Left lung (tissue), 10 donors: ENCODE results near the gene MTUS2. TPM values are rescaled to one million over a fixed set of nuclear protein-coding genes. Genes with fewer than 3 reads are reported as not detected.

Experiments
- ATAC-seq: fragments of 200-7000 bp; cut with Tn5 transposase; one replicate; pipeline ENCODE4 v1.9.1; 2020; ENCODE audit warnings: moderate library complexity
- DNase-seq, 4 donors: peaks; one replicate each; pipeline ENCODE4 v3.0.0-alpha.2; 2013 to 2020
- H3K27ac ChIP-seq, 2 donors: fragments of 200-600 bp; sonication (generic) in 1 of 2; one replicate each; pipeline versions ENCODE4 v1.5.0 to v1.8.0; 2020 to 2021
- H3K27me3 ChIP-seq, 2 donors: fragments of 200-600 bp; sonication (generic) in 1 of 2; one replicate each; pipeline versions ENCODE4 v1.5.0 to v1.8.0; 2020 to 2021
- H3K36me3 ChIP-seq, 2 donors: fragments of 200-600 bp; sonication (generic) in 1 of 2; one replicate each; pipeline versions ENCODE4 v1.5.0 to v1.8.0; 2020 to 2021
- H3K4me1 ChIP-seq, 2 donors: fragments of 200-600 bp; one replicate each; pipeline ENCODE4 v1.8.0; 2021
- H3K4me3 ChIP-seq, 2 donors: fragments of 200-600 bp; sonication (generic) in 1 of 2; one replicate each; pipeline versions ENCODE4 v1.5.0 to v1.8.0; 2020 to 2021; ENCODE audit warnings: mild to moderate bottlenecking in 1 of 2
- H3K9me3 ChIP-seq, 2 donors: fragments of 200-600 bp; sonication (generic) in 1 of 2; one replicate each; pipeline versions ENCODE4 v1.5.0 to v1.8.0; 2020 to 2021
- intact Hi-C, 2 donors: fragments of 100-400 bp; cut with DNase I; formaldehyde crosslinking; loops; one replicate each; pipeline versions ENCODE4 v1.11.2 to v1.14.2; 2022
- polyA plus RNA-seq, 6 donors: library from polyadenylated mRNA; unstranded; fragments of 120-200 nt; gene quantifications; one replicate each; pipeline ENCODE4 v1.2.1, GENCODE V29; 2013; ENCODE audit not compliant: insufficient read length in 6 of 6
- total RNA-seq, 2 donors: library from RNA; stranded (reverse); fragmentation: NEBNext Ultra II Directional; extraction: Animal tissue kit (Norgen Biotek cat#: 25700); gene quantifications; one replicate each; pipeline ENCODE4 v1.2.1, GENCODE V29; 2021
- TF ChIP-seq, protein P1 (sequence below), 2 donors: fragments of 200-600 bp; sonication (generic) in 1 of 2; IDR thresholded peaks; one replicate each; pipeline versions ENCODE4 v1.5.0 to v1.8.0; 2021; ENCODE audit warnings: antibody characterized with exemption in 2 of 2
- donor health status: DM: no; HTN: yes; CAD: no.
- donor health status: DM: no; HTN: no; CAD: no.

The MTUS2 gene
- total and polyA plus RNA-seq, 8 donors: 0.21 to 0.92 (median 0.50) TPM

DNA sequence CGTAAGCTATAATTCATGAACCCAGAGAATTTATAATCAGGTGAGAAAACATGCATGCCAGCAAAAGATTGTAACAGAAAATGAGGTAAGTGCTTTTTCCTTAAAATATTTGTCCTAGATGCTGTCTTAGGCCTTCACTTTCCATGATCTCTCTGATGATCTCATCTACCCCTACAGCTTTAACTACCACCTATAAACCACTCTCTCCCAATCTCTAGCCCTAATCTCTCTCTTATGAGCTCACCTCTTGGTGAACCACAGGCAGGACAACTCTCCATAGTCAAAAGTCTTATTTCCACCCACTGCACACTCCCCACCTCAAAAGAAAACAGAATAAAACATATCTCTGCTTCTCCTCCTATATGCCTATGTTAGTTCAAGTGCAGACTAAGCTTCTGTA lies 638.3 kb downstream of the MTUS2 start:
- intact Hi-C loops: no loop called here
- DNase-seq (no peak), ATAC-seq (no peak)
- Histone ChIP-seq H3K4me3 (no peak overlapping the region), H3K4me1 (no peaks in the 10 kb centered on the region), H3K36me3 (no peaks in the 10 kb centered on the region), H3K9me3 (no peaks in the 10 kb centered on the region), H3K27me3 (no peaks in the 10 kb centered on the region), H3K27ac (no peak overlapping the region)
- TF ChIP-seq, protein P1, sequence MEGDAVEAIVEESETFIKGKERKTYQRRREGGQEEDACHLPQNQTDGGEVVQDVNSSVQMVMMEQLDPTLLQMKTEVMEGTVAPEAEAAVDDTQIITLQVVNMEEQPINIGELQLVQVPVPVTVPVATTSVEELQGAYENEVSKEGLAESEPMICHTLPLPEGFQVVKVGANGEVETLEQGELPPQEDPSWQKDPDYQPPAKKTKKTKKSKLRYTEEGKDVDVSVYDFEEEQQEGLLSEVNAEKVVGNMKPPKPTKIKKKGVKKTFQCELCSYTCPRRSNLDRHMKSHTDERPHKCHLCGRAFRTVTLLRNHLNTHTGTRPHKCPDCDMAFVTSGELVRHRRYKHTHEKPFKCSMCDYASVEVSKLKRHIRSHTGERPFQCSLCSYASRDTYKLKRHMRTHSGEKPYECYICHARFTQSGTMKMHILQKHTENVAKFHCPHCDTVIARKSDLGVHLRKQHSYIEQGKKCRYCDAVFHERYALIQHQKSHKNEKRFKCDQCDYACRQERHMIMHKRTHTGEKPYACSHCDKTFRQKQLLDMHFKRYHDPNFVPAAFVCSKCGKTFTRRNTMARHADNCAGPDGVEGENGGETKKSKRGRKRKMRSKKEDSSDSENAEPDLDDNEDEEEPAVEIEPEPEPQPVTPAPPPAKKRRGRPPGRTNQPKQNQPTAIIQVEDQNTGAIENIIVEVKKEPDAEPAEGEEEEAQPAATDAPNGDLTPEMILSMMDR (IDR thresholded peaks at IDR 0.05): no peak

DNA sequence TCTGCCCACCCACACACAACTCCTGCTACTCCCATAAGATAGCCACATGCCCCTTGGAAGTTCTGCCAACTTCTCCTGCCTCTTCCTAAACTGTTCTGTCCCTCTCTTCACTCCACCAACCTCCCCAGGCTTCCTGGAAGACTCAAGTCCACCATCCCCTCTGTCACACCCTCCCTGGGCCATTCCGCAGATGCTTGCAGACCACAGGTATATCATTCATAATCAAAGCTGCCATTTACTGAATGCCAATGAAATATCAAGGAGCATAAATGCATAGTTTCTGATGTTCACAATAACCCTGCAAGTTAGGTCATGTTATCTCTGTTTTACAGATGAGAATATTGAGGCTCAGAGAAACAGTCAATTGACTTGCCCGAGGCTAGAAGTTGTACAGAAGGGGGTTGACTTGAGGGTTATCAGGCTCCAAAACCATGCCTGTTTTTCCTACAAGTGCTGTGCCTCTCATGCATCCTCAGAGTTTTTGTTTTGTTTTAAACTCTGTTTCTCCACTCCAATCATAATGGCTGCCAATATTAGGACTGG lies 639.7 kb downstream of the MTUS2 start:
- ATAC-seq: no peak

DNA sequence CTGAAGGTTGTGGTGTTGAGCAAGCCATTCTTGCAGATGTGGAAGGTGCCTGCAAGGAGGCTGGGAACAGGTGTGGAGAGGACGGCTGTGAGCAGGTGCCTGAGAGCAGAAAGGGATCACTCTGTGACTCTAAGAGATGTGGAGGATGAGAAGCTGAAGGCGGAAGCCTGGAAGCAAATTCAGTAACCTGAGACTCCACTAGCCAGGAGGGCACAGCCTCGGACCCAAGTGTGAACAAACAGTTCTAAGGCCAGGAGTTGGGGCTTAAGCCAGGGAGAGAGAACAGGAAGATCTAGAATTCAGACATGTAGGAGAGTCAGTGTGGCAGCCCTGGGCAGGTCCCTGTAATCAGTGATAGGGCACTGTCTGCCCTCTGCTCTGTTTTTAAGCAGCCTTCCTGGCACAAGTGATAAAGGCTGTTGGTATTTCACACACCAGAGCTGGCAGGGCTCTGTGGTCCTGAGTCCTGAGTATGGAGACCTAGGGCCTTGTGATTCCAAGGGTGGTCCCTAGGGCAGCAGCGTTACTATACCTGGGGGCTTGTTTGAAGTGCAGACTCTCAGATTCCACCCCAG lies 644.1 kb downstream of the MTUS2 start:
- no peak for ATAC-seq
- no peaks in the 10 kb centered on the region for H3K36me3 ChIP-seq
- no peaks in the 10 kb centered on the region for H3K4me1 ChIP-seq
- intact Hi-C loops: no loop called here
- no peak overlapping the region for H3K4me3 ChIP-seq
- no peak for DNase-seq
- no peaks in the 10 kb centered on the region for H3K9me3 ChIP-seq
- TF ChIP-seq, protein P1 (IDR thresholded peaks at IDR 0.05): no peak
- H3K27ac ChIP-seq: no peak overlapping the region
- no peaks in the 10 kb centered on the region for H3K27me3 ChIP-seq

More for the DNA sequence above, 639.7 kb downstream of the MTUS2 start:
- H3K27me3 ChIP-seq: no peaks in the 10 kb centered on the region
- intact Hi-C loops: no loop called here
- DNase-seq: no peak
- no peaks in the 10 kb centered on the region for H3K4me1 ChIP-seq
- H3K36me3 ChIP-seq: no peaks in the 10 kb centered on the region
- H3K4me3 ChIP-seq: no peak overlapping the region
- no peaks in the 10 kb centered on the region for H3K9me3 ChIP-seq
- TF ChIP-seq, protein P1 (IDR thresholded peaks at IDR 0.05): no peak
- H3K27ac ChIP-seq: no peak overlapping the region

DNA sequence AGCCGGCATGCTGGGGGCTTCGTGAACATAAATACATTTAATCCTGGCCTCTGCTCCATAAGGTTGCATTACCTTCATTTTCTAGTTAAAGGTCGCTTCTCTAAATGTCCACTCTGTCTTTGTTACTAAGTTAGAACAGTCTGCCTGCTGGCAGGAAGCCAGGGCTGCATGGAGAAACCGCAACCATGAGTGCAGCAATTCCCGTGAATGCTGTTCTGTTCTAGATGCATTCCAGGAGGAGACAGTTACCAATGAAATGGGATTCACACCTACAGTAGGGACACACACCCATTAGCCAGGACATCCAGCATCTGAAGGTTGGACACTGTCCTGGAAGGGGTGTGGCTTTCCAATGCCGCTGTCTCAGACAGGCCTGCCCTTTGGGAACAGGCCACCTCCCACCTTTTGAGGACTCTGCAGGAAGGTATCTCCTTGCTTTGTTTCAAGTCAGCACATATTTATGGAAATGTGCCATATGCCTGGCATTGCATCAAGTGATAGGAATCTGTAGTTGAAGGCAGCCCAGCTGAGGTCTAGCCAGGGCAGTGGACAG lies 645.7 kb downstream of the MTUS2 start:
- Histone ChIP-seq H3K36me3 (no peaks in the 10 kb centered on the region), H3K4me3 (no peak overlapping the region), H3K27ac (no peak overlapping the region), H3K9me3 (no peaks in the 10 kb centered on the region), H3K27me3 (no peaks in the 10 kb centered on the region), H3K4me1 (no peaks in the 10 kb centered on the region)
- intact Hi-C loops: no loop called here
- TF ChIP-seq, protein P1 (IDR thresholded peaks at IDR 0.05): no peak
- DNase-seq: peak in 2 of 4 donors; percentile 31 to 40
- ATAC-seq: peak; percentile 18

DNA sequence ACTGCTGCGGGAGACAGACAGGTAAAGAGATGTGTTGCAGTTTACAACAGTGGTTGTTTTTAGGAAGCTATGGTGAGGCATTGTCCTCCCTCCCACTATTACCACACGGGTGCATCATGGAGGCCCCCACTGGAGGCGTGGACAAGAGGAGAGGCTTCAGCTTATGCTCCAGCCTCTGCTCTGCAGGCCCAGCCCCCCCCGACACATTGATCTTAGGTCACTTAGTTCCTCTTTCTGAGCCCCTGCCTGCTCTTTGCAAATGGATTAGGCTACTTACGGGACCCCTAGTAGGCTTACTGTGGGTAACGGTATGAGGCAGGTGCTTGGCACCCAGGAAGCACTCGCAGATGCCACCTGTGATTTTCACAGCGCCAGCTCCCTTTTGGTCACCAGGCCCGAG lies 651.4 kb downstream of the MTUS2 start:
- TF ChIP-seq, protein P1 (IDR thresholded peaks at IDR 0.05): no peak
- no peak overlapping the region for H3K27ac ChIP-seq
- intact Hi-C loops: no loop called here
- H3K36me3 ChIP-seq: no peaks in the 10 kb centered on the region
- DNase-seq: no peak
- ATAC-seq: no peak
- no peaks in the 10 kb centered on the region for H3K4me1 ChIP-seq
- H3K27me3 ChIP-seq: no peaks in the 10 kb centered on the region
- no peak overlapping the region for H3K4me3 ChIP-seq
- no peaks in the 10 kb centered on the region for H3K9me3 ChIP-seq
